Vagina (tissue), 2 donors: Measurements from ENCODE around the gene SDK2. TPM values are rescaled to one million over a fixed set of nuclear protein-coding genes. Genes with fewer than 3 reads are reported as not detected.

Experiments used
- DNase-seq, 2 donors: peaks; one replicate each; pipeline ENCODE4 v3.0.0-alpha.2; 2017; ENCODE audit errors: extremely low spot score in 2 of 2
- H3K27ac ChIP-seq: fragments of 200-600 bp; sonication (generic); one replicate; pipeline ENCODE4 v1.5.1; 2019
- H3K27me3 ChIP-seq: fragments of 200-600 bp; sonication (generic); one replicate; pipeline ENCODE4 v1.5.1; 2019
- H3K36me3 ChIP-seq, 2 donors: fragments of 200-600 bp; sonication (generic); one replicate each; pipeline ENCODE4 v1.5.1; 2017 to 2019
- H3K4me1 ChIP-seq: fragments of 200-600 bp; sonication (generic); one replicate; pipeline ENCODE4 v1.5.1; 2019
- H3K4me3 ChIP-seq, 2 donors: fragments of 200-600 bp; sonication (generic); 1 replicate in 1 of 2; 2 replicates in 1 of 2; pipeline ENCODE4 v1.5.1; 2016 to 2019
- H3K9me3 ChIP-seq: fragments of 200-600 bp; sonication (generic); one replicate; pipeline ENCODE4 v1.5.1; 2019
- POLR2A ChIP-seq, 2 donors: fragments of 450-650 bp; IDR thresholded peaks; one replicate each; pipeline ENCODE4 v1.6.1; 2017; ENCODE audit warnings: antibody characterized with exemption in 2 of 2, mild to moderate bottlenecking in 2 of 2, moderate library complexity in 2 of 2
- POLR2AphosphoS5 ChIP-seq, 2 donors: sonication (generic); formaldehyde crosslinking; IDR thresholded peaks; one replicate each; pipeline ENCODE4 v1.9.0; 2017; ENCODE audit warnings: antibody characterized with exemption in 2 of 2, mild to moderate bottlenecking in 2 of 2, low read depth in 1 of 2; ENCODE audit not compliant: insufficient read depth in 1 of 2
- intact Hi-C: fragments of 100-400 bp; cut with DNase I; formaldehyde crosslinking; loops from one replicate; pipeline ENCODE4 v1.15.1; 2023
- total RNA-seq: library from RNA; depleted of rRNA; stranded (reverse); fragments of >200 nt; gene quantifications from one replicate; pipeline ENCODE4 v1.2.3, GENCODE V29; 2016
- TF ChIP-seq, protein P1 (sequence below), 3 experiments: fragments of 450-650 bp in 2 of 3; fragments of 200-600 bp in 1 of 3; sonication (generic) in 1 of 3; IDR thresholded peaks; one replicate each; pipeline ENCODE4 v1.5.1; 2017 to 2019; ENCODE audit warnings: antibody characterized with exemption in 3 of 3, mild to moderate bottlenecking in 2 of 3, moderate library complexity in 2 of 3

SDK2 gene
- total RNA-seq, 1 donor from 2014 or later, result 1.7 TPM

GRCh38 chr17:73404246-73404645 is 240.0 kb downstream of the SDK2 start:
- Histone ChIP-seq H3K27ac (no peak overlapping the region), H3K9me3 (no peaks in the 10 kb centered on the region), H3K27me3 (no peaks in the 10 kb centered on the region), H3K36me3 (no peaks in the 10 kb centered on the region), H3K4me3 (no peak overlapping the region), H3K4me1 (no peaks in the 10 kb centered on the region)
- no peak for DNase-seq
- intact Hi-C loops, result no loop called here
- TF ChIP-seq POLR2AphosphoS5 (IDR thresholded peaks at IDR 0.05; ENCODE audit: insufficient read depth in 1 of 2, low read depth in 1 of 2) (no peak), POLR2A (IDR thresholded peaks at IDR 0.05) (no peak)

GRCh38 chr17:73402466-73402865 is 241.8 kb downstream of the SDK2 start:
- no peak for DNase-seq
- no peaks in the 10 kb centered on the region for H3K27me3 ChIP-seq
- H3K4me1 ChIP-seq, result no peaks in the 10 kb centered on the region
- no peak overlapping the region for H3K4me3 ChIP-seq
- H3K36me3 ChIP-seq, result no peaks in the 10 kb centered on the region
- H3K27ac ChIP-seq, result no peak overlapping the region
- TF ChIP-seq POLR2A (IDR thresholded peaks at IDR 0.05) (no peak), POLR2AphosphoS5 (IDR thresholded peaks at IDR 0.05; ENCODE audit: insufficient read depth in 1 of 2, low read depth in 1 of 2) (no peak)
- TF ChIP-seq, protein P1, sequence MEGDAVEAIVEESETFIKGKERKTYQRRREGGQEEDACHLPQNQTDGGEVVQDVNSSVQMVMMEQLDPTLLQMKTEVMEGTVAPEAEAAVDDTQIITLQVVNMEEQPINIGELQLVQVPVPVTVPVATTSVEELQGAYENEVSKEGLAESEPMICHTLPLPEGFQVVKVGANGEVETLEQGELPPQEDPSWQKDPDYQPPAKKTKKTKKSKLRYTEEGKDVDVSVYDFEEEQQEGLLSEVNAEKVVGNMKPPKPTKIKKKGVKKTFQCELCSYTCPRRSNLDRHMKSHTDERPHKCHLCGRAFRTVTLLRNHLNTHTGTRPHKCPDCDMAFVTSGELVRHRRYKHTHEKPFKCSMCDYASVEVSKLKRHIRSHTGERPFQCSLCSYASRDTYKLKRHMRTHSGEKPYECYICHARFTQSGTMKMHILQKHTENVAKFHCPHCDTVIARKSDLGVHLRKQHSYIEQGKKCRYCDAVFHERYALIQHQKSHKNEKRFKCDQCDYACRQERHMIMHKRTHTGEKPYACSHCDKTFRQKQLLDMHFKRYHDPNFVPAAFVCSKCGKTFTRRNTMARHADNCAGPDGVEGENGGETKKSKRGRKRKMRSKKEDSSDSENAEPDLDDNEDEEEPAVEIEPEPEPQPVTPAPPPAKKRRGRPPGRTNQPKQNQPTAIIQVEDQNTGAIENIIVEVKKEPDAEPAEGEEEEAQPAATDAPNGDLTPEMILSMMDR (IDR thresholded peaks at IDR 0.05), result no peak
- intact Hi-C loops, result no loop called here
- H3K9me3 ChIP-seq, result no peaks in the 10 kb centered on the region

- no peak overlapping the region for H3K4me3 ChIP-seq
- H3K27ac ChIP-seq, result no peak overlapping the region
- H3K9me3 ChIP-seq, result no peaks in the 10 kb centered on the region
- no peaks in the 10 kb centered on the region for H3K36me3 ChIP-seq
- TF ChIP-seq, protein P1 (IDR thresholded peaks at IDR 0.05), result no peak
- no peaks in the 10 kb centered on the region for H3K4me1 ChIP-seq
- intact Hi-C loops, result no loop called here
- no peaks in the 10 kb centered on the region for H3K27me3 ChIP-seq
- DNase-seq, result no peak
Observed at GRCh38 chr17:73401911-73402310, 242.3 kb downstream of the SDK2 start.

- H3K9me3 ChIP-seq, result no peaks in the 10 kb centered on the region
- no peaks in the 10 kb centered on the region for H3K27me3 ChIP-seq
- TF ChIP-seq POLR2AphosphoS5 (IDR thresholded peaks at IDR 0.05; ENCODE audit: insufficient read depth in 1 of 2, low read depth in 1 of 2), result no peak
- TF ChIP-seq, protein P1 (IDR thresholded peaks at IDR 0.05), result no peak
- TF ChIP-seq POLR2A (IDR thresholded peaks at IDR 0.05), result no peak
- no peak overlapping the region for H3K4me3 ChIP-seq
- H3K4me1 ChIP-seq, result no peaks in the 10 kb centered on the region
- DNase-seq, result no peak
- H3K27ac ChIP-seq, result no peak overlapping the region
- intact Hi-C loops, result no loop called here
- H3K36me3 ChIP-seq, result no peaks in the 10 kb centered on the region
Observed at GRCh38 chr17:73400915-73401545, 243.2 kb downstream of the SDK2 start.

- no peak overlapping the region for H3K27ac ChIP-seq
- H3K4me3 ChIP-seq, result no peak overlapping the region
- TF ChIP-seq, protein P1 (IDR thresholded peaks at IDR 0.05), result no peak
- TF ChIP-seq POLR2AphosphoS5 (IDR thresholded peaks at IDR 0.05; ENCODE audit: insufficient read depth in 1 of 2, low read depth in 1 of 2) (no peak), POLR2A (IDR thresholded peaks at IDR 0.05) (no peak)
- H3K9me3 ChIP-seq, result no peaks in the 10 kb centered on the region
- intact Hi-C loops, result no loop called here
- no peaks in the 10 kb centered on the region for H3K27me3 ChIP-seq
- H3K36me3 ChIP-seq, result no peaks in the 10 kb centered on the region
- no peaks in the 10 kb centered on the region for H3K4me1 ChIP-seq
- DNase-seq, result no peak
Observed at GRCh38 chr17:73399056-73399455, 245.2 kb downstream of the SDK2 start.
